SK-N-SH treated with all-trans-retinoic acid at 6 μM for 48 hours (cell line): Measurements from ENCODE around the gene PCDHGA5.

Experiments used
- ARNTL ChIP-seq: fragments of 450-650 bp; formaldehyde crosslinking; IDR thresholded peaks from 2 replicates; pipeline ENCODE4 v1.5.0; 2020; ENCODE audit warnings: low read depth, mild to moderate bottlenecking, moderate library complexity, borderline replicate concordance
- PPARA ChIP-seq: fragments of 250-450 bp; sonication (Bioruptor Pico); IDR thresholded peaks from 2 replicates; pipeline ENCODE4 v1.5.0; 2020; ENCODE audit warnings: mild to moderate bottlenecking, borderline replicate concordance
- ZFP3 ChIP-seq: fragments of 250-450 bp; sonication (Bioruptor Pico); IDR thresholded peaks from 2 replicates; pipeline ENCODE4 v1.5.0; 2020; ENCODE audit warnings: mild to moderate bottlenecking, moderate library complexity
- ZNF565 ChIP-seq: fragments of 450-650 bp; formaldehyde crosslinking; conservative IDR thresholded peaks from 2 replicates; pipeline ENCODE4 v1.5.0; 2020; ENCODE audit warnings: low read depth, mild to moderate bottlenecking, moderate library complexity
- ZNF8 ChIP-seq: fragments of 450-650 bp; formaldehyde crosslinking; IDR thresholded peaks from 2 replicates; pipeline ENCODE4 v1.5.0; 2020; ENCODE audit warnings: mild to moderate bottlenecking, moderate library complexity
- TF ChIP-seq, protein P1 (sequence below): fragments of 250-450 bp; sonication (Bioruptor Pico); IDR thresholded peaks from 2 replicates; pipeline ENCODE4 v1.8.0; 2020; ENCODE audit warnings: mild to moderate bottlenecking, moderate library complexity, borderline replicate concordance

GRCh38 chr5:141342773-141343172, 21.2 kb upstream of the PCDHGA5 start:
- TF ChIP-seq ZNF565: no peak
- no peak for TF ChIP-seq ARNTL (CRISPR knock-in tag)
- TF ChIP-seq, protein P1, sequence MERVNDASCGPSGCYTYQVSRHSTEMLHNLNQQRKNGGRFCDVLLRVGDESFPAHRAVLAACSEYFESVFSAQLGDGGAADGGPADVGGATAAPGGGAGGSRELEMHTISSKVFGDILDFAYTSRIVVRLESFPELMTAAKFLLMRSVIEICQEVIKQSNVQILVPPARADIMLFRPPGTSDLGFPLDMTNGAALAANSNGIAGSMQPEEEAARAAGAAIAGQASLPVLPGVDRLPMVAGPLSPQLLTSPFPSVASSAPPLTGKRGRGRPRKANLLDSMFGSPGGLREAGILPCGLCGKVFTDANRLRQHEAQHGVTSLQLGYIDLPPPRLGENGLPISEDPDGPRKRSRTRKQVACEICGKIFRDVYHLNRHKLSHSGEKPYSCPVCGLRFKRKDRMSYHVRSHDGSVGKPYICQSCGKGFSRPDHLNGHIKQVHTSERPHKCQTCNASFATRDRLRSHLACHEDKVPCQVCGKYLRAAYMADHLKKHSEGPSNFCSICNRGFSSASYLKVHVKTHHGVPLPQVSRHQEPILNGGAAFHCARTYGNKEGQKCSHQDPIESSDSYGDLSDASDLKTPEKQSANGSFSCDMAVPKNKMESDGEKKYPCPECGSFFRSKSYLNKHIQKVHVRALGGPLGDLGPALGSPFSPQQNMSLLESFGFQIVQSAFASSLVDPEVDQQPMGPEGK (CRISPR knock-in tag): no peak
- no peak for TF ChIP-seq ZNF8 (CRISPR knock-in tag)
- TF ChIP-seq ZFP3: no peak
- no peak for TF ChIP-seq PPARA (CRISPR knock-in tag)
